ENCODE results near the gene SLBP. TPM values are rescaled to one million over a fixed set of nuclear protein-coding genes. Genes with fewer than 3 reads are reported as not detected.
A peak's percentile ranks its signal among the peaks of the same experiment; 100 is the strongest.

SLBP gene
- total and polyA plus RNA-seq, 2 of the 8 experiments (the other 6 are each of a cell fraction or from before 2014, with no cell fraction given): 44.1 to 49.0 TPM

DNA sequence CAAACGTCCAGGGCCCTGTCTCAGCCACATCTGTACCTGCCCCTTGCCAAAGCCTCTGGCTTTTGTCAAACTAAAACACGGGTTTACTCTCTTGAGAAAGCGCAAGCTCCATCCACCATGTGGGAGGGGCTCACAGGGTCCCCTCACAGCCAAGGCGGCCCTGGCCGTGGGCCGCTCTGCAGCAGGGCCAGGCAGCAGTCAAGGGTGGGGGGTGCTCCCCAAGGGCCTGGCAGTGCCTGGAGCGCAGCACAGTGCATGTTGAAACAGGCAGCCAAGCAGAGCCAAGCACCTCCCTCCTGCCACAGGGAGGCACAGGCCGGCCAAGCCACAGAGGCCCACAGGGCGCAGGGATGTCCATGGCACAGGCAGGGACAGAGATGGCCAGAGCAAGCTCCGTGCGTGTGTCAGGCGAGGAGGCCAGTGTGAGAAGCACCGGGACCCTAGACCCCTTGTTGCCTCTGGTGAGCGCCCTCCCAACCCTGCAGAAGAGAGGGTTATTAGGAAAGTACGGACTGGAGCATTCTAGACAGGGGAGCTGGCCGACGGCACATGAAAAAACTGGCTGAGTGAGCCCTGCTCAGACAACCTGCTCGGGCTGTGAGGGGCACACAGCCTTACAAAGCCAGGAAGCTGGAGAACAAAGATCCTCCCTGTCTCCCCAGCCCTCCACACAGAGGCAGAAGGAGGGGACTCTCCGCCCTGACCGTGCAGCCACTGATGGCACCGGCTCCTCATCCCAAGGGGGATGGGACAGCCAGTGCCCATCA lies 67.0 kb downstream of the SLBP start (continued):
- TF ChIP-seq, protein P1, sequence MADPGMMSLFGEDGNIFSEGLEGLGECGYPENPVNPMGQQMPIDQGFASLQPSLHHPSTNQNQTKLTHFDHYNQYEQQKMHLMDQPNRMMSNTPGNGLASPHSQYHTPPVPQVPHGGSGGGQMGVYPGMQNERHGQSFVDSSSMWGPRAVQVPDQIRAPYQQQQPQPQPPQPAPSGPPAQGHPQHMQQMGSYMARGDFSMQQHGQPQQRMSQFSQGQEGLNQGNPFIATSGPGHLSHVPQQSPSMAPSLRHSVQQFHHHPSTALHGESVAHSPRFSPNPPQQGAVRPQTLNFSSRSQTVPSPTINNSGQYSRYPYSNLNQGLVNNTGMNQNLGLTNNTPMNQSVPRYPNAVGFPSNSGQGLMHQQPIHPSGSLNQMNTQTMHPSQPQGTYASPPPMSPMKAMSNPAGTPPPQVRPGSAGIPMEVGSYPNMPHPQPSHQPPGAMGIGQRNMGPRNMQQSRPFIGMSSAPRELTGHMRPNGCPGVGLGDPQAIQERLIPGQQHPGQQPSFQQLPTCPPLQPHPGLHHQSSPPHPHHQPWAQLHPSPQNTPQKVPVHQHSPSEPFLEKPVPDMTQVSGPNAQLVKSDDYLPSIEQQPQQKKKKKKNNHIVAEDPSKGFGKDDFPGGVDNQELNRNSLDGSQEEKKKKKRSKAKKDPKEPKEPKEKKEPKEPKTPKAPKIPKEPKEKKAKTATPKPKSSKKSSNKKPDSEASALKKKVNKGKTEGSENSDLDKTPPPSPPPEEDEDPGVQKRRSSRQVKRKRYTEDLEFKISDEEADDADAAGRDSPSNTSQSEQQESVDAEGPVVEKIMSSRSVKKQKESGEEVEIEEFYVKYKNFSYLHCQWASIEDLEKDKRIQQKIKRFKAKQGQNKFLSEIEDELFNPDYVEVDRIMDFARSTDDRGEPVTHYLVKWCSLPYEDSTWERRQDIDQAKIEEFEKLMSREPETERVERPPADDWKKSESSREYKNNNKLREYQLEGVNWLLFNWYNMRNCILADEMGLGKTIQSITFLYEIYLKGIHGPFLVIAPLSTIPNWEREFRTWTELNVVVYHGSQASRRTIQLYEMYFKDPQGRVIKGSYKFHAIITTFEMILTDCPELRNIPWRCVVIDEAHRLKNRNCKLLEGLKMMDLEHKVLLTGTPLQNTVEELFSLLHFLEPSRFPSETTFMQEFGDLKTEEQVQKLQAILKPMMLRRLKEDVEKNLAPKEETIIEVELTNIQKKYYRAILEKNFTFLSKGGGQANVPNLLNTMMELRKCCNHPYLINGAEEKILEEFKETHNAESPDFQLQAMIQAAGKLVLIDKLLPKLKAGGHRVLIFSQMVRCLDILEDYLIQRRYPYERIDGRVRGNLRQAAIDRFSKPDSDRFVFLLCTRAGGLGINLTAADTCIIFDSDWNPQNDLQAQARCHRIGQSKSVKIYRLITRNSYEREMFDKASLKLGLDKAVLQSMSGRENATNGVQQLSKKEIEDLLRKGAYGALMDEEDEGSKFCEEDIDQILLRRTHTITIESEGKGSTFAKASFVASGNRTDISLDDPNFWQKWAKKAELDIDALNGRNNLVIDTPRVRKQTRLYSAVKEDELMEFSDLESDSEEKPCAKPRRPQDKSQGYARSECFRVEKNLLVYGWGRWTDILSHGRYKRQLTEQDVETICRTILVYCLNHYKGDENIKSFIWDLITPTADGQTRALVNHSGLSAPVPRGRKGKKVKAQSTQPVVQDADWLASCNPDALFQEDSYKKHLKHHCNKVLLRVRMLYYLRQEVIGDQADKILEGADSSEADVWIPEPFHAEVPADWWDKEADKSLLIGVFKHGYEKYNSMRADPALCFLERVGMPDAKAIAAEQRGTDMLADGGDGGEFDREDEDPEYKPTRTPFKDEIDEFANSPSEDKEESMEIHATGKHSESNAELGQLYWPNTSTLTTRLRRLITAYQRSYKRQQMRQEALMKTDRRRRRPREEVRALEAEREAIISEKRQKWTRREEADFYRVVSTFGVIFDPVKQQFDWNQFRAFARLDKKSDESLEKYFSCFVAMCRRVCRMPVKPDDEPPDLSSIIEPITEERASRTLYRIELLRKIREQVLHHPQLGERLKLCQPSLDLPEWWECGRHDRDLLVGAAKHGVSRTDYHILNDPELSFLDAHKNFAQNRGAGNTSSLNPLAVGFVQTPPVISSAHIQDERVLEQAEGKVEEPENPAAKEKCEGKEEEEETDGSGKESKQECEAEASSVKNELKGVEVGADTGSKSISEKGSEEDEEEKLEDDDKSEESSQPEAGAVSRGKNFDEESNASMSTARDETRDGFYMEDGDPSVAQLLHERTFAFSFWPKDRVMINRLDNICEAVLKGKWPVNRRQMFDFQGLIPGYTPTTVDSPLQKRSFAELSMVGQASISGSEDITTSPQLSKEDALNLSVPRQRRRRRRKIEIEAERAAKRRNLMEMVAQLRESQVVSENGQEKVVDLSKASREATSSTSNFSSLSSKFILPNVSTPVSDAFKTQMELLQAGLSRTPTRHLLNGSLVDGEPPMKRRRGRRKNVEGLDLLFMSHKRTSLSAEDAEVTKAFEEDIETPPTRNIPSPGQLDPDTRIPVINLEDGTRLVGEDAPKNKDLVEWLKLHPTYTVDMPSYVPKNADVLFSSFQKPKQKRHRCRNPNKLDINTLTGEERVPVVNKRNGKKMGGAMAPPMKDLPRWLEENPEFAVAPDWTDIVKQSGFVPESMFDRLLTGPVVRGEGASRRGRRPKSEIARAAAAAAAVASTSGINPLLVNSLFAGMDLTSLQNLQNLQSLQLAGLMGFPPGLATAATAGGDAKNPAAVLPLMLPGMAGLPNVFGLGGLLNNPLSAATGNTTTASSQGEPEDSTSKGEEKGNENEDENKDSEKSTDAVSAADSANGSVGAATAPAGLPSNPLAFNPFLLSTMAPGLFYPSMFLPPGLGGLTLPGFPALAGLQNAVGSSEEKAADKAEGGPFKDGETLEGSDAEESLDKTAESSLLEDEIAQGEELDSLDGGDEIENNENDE (IDR thresholded peaks at IDR 0.05; ENCODE audit: insufficient replicate concordance, low read length): no peak
- TF ChIP-seq RFX5 (IDR thresholded peaks at IDR 0.05; ENCODE audit: borderline replicate concordance, low read depth, low read length) (no peak), EP300 (IDR thresholded peaks at IDR 0.05; ENCODE audit: borderline replicate concordance in 1 of 2, low read depth in 2 of 2, low read length in 2 of 2) (no peak), TCF12 (IDR thresholded peaks at IDR 0.05; ENCODE audit: low read depth, low read length) (no peak), BCL11A (IDR thresholded peaks at IDR 0.05; ENCODE audit: low read depth in 2 of 2, low read length in 2 of 2) (no peak), SRF (IDR thresholded peaks at IDR 0.05; ENCODE audit: low read depth, low read length) (no peak), SP1 (IDR thresholded peaks at IDR 0.05; ENCODE audit: low read depth, low read length) (0 out of 2 replicates have a peak, but pooled peaks have one; percentile 72)
- TF ChIP-seq, protein P2, sequence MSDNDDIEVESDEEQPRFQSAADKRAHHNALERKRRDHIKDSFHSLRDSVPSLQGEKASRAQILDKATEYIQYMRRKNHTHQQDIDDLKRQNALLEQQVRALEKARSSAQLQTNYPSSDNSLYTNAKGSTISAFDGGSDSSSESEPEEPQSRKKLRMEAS (IDR thresholded peaks at IDR 0.05): no peak; the same call in 1 of the 2 replicates

Data from H1 (cell line).